OCI-LY1 (cell line): ENCODE results near the gene SEC23A.

Experiments used
- H2AFZ ChIP-seq: fragments of 200-600 bp; sonication (generic), shearing (Covaris generic); 2 replicates; pipeline ENCODE4 v1.6.0; 2014; ENCODE audit warnings: antibody characterized with exemption, mild to moderate bottlenecking, low read length
- H3F3A ChIP-seq: fragments of 200-600 bp; sonication (generic), shearing (Covaris generic); 2 replicates; pipeline ENCODE4 v1.6.0; 2014; ENCODE audit warnings: mild to moderate bottlenecking, antibody characterized with exemption, low read length, moderate library complexity; ENCODE audit not compliant: insufficient read depth
- H3K27ac ChIP-seq: fragments of 200-600 bp; sonication (generic); 2 replicates; pipeline ENCODE4 v1.5.1; 2014; ENCODE audit warnings: low read length, mixed run types, mild to moderate bottlenecking, low read depth; ENCODE audit not compliant: poor library complexity, severe bottlenecking
- H3K27me3 ChIP-seq: fragments of 200-600 bp; sonication (generic); 2 replicates; pipeline ENCODE4 v1.6.0; 2014; ENCODE audit warnings: antibody characterized with exemption, mild to moderate bottlenecking, low read length, moderate library complexity; ENCODE audit not compliant: insufficient read depth
- H3K36me3 ChIP-seq: fragments of 200-600 bp; sonication (generic); 2 replicates; pipeline ENCODE4 v1.6.1; 2014; ENCODE audit warnings: mild to moderate bottlenecking, antibody characterized with exemption, low read length, moderate library complexity, mixed read lengths; ENCODE audit not compliant: insufficient read depth
- H3K4me1 ChIP-seq: fragments of 200-600 bp; sonication (generic); 2 replicates; pipeline ENCODE4 v1.5.1; 2014; ENCODE audit warnings: mild to moderate bottlenecking, low read length, moderate library complexity; ENCODE audit not compliant: insufficient read depth, severe bottlenecking
- H3K4me2 ChIP-seq: fragments of 200-600 bp; sonication (generic), shearing (Covaris generic); 2 replicates; pipeline ENCODE4 v1.6.1; 2014; ENCODE audit warnings: low read length
- H3K4me3 ChIP-seq: fragments of 200-600 bp; sonication (generic); 2 replicates; pipeline ENCODE4 v1.5.1; 2014; ENCODE audit warnings: low read length, low read depth, mild to moderate bottlenecking, mixed read lengths; ENCODE audit not compliant: poor library complexity, severe bottlenecking
- H3K79me2 ChIP-seq: fragments of 200-600 bp; shearing (Covaris generic); 2 replicates; pipeline ENCODE4 v1.6.1; 2016; ENCODE audit warnings: mixed run types, low read length, mixed read lengths; ENCODE audit not compliant: insufficient read depth
- H3K9ac ChIP-seq: fragments of 200-600 bp; sonication (generic), shearing (Covaris generic); 2 replicates; pipeline ENCODE4 v1.6.1; 2014; ENCODE audit warnings: mild to moderate bottlenecking, low read length, mixed read lengths
- H3K9me2 ChIP-seq: fragments of 200-600 bp; sonication (generic), shearing (Covaris generic); 2 replicates; pipeline ENCODE4 v1.6.1; 2014; ENCODE audit warnings: low read depth, mild to moderate bottlenecking, low read length, mixed read lengths
- H3K9me3 ChIP-seq: fragments of 200-600 bp; shearing (Covaris generic); 2 replicates; pipeline ENCODE4 v1.6.1; 2014; ENCODE audit warnings: low read length, mixed read lengths
- H4K20me1 ChIP-seq: fragments of 200-600 bp; sonication (generic), shearing (Covaris generic); 2 replicates; pipeline ENCODE4 v1.6.0; 2016; ENCODE audit warnings: mild to moderate bottlenecking, low read length; ENCODE audit not compliant: insufficient read depth
- EZH2 ChIP-seq: fragments of 200-600 bp; sonication (generic), shearing (Covaris generic); IDR thresholded peaks from 2 replicates; pipeline ENCODE4 v1.8.0; 2017; ENCODE audit warnings: borderline replicate concordance, mixed run types, mild to moderate bottlenecking, antibody characterized with exemption, low read length, moderate library complexity, mixed read lengths
- TF ChIP-seq, protein P1 (sequence below): fragments of 200-600 bp; sonication (generic), shearing (Covaris generic); IDR thresholded peaks from 2 replicates; pipeline ENCODE4 v1.5.1; 2017; ENCODE audit warnings: mild to moderate bottlenecking, antibody characterized with exemption, low read length, moderate library complexity, mixed read lengths

The SEC23A gene

DNA sequence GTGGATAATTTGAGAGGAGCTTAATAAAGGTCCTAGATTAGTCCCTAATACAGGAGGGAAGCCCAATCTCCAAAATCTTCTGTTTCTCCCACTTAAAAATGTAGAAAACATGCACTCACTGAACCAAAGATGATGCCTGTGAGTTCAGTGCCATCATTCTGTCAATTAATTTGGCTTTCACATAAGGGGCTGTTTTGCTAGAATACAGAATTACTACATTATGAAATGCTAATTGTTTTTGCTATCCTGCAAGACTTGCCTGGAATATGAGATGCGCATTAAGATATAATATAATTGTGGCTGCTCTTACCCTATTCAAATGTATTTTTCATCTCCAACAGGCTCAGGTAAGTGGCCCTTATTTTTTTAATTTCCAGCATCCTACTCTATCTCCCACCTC, 111.7 kb downstream of the SEC23A start:
- no peaks in the 10 kb centered on the region for H3K9me2 ChIP-seq
- no peaks in the 10 kb centered on the region for H3K27me3 ChIP-seq
- no peak overlapping the region for H3K4me3 ChIP-seq
- H3K36me3 ChIP-seq, result no peaks in the 10 kb centered on the region
- H3K27ac ChIP-seq, result no peak overlapping the region
- no peak overlapping the region for H2AFZ ChIP-seq
- H3K9ac ChIP-seq, result no peak overlapping the region
- H3K4me2 ChIP-seq, result no peak overlapping the region
- TF ChIP-seq, protein P1, sequence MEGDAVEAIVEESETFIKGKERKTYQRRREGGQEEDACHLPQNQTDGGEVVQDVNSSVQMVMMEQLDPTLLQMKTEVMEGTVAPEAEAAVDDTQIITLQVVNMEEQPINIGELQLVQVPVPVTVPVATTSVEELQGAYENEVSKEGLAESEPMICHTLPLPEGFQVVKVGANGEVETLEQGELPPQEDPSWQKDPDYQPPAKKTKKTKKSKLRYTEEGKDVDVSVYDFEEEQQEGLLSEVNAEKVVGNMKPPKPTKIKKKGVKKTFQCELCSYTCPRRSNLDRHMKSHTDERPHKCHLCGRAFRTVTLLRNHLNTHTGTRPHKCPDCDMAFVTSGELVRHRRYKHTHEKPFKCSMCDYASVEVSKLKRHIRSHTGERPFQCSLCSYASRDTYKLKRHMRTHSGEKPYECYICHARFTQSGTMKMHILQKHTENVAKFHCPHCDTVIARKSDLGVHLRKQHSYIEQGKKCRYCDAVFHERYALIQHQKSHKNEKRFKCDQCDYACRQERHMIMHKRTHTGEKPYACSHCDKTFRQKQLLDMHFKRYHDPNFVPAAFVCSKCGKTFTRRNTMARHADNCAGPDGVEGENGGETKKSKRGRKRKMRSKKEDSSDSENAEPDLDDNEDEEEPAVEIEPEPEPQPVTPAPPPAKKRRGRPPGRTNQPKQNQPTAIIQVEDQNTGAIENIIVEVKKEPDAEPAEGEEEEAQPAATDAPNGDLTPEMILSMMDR, result no peak
- no peak for TF ChIP-seq EZH2
- H3F3A ChIP-seq, result no peaks in the 10 kb centered on the region
- H3K79me2 ChIP-seq, result no peaks in the 10 kb centered on the region
- H3K9me3 ChIP-seq, result no peaks in the 10 kb centered on the region
- H3K4me1 ChIP-seq, result no peaks in the 10 kb centered on the region
- no peaks in the 10 kb centered on the region for H4K20me1 ChIP-seq

DNA sequence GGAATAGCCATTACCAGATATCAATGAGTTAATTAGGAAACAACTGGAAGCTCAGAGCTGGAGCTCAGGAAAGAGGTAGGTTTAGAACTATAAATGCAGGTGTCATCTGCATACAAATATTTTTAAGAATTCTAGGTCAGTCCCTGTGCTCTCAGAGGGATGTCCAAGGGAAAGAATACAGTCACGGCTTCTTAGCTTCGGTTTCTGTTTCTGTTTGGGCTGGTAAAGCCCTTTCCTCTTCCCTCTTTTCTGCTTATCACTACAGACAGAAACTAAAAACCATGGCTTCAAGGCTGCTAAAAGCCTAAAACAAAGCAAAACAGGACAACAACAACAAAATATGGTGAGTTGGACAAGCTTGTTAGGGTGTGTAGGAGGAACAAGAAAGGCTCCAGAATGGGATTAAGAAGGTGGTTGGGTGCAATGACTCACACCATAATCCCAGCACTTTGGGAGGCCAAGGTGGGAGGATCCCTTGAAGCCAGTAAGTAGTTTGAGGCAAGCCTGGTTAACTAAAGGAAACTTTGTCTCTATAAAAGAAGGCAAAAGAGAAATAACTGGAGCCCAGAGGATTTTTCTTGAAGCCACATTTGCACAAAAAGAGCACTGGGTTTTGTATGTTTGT, 113.0 kb downstream of the SEC23A start:
- no peak overlapping the region for H3K27ac ChIP-seq
- no peaks in the 10 kb centered on the region for H4K20me1 ChIP-seq
- no peak overlapping the region for H3K4me2 ChIP-seq
- no peaks in the 10 kb centered on the region for H3K27me3 ChIP-seq
- H3K4me3 ChIP-seq, result no peak overlapping the region
- no peaks in the 10 kb centered on the region for H3K4me1 ChIP-seq
- H3K36me3 ChIP-seq, result no peaks in the 10 kb centered on the region
- no peaks in the 10 kb centered on the region for H3F3A ChIP-seq
- no peak overlapping the region for H2AFZ ChIP-seq
- TF ChIP-seq EZH2, result no peak
- TF ChIP-seq, protein P1, result no peak
- no peaks in the 10 kb centered on the region for H3K9me2 ChIP-seq
- no peak overlapping the region for H3K9ac ChIP-seq
- no peaks in the 10 kb centered on the region for H3K79me2 ChIP-seq
- no peaks in the 10 kb centered on the region for H3K9me3 ChIP-seq

GRCh38 chr14:38987781-38988180, 115.3 kb downstream of the SEC23A start:
- no peak overlapping the region for H2AFZ ChIP-seq
- no peaks in the 10 kb centered on the region for H3K9me2 ChIP-seq
- no peak overlapping the region for H3K27ac ChIP-seq
- TF ChIP-seq EZH2, result no peak
- TF ChIP-seq, protein P1, result no peak
- no peaks in the 10 kb centered on the region for H3K27me3 ChIP-seq
- H4K20me1 ChIP-seq, result no peaks in the 10 kb centered on the region
- H3K36me3 ChIP-seq, result no peaks in the 10 kb centered on the region
- H3K4me1 ChIP-seq, result no peaks in the 10 kb centered on the region
- H3K79me2 ChIP-seq, result no peaks in the 10 kb centered on the region
- H3K9ac ChIP-seq, result no peak overlapping the region
- H3K9me3 ChIP-seq, result no peaks in the 10 kb centered on the region
- H3K4me2 ChIP-seq, result no peak overlapping the region
- H3F3A ChIP-seq, result no peaks in the 10 kb centered on the region
- H3K4me3 ChIP-seq, result no peak overlapping the region
